A673 (cell line): Measurements from ENCODE around the gene MRPL57. TPM values are rescaled to one million over a fixed set of nuclear protein-coding genes. Genes with fewer than 3 reads are reported as not detected.
"Not testable (repeated sequence)": the region's sequence is repeated elsewhere in the genome, so short reads cannot be mapped to it uniquely, and the experiment has no call there.

Experiments
- BruUV-seq: library from RNA; stranded (reverse); fragments of 400-500 nt; replicated peaks from 2 replicates; lab custom pipeline; 2021; lab: Mats Ljungman, UMichigan
- CTCF ChIA-PET: fragments of 300-600 bp; sonication (Branson Sonifier 250); formaldehyde crosslinking; loops from one replicate; lab custom pipeline; 2022; ENCODE audit warnings: antibody characterized with exemption; lab: Charles Lee
- POLR2A ChIA-PET: fragments of 300-600 bp; sonication (Branson Sonifier 250); formaldehyde crosslinking; loops from one replicate; lab custom pipeline; 2022; ENCODE audit warnings: antibody characterized with exemption; ENCODE audit not compliant: low non-redundant PET; lab: Charles Lee
- DNase-seq: peaks from one replicate; pipeline ENCODE4 v3.0.0-alpha.2; 2015; ENCODE audit warnings: low spot score
- H3K27ac ChIP-seq: fragments of 200-600 bp; sonication (generic); 2 replicates; pipeline ENCODE4 v1.5.1; 2016; ENCODE audit warnings: mixed run types, low read depth, mild to moderate bottlenecking, mixed read lengths, antibody characterized with exemption, low read length; ENCODE audit not compliant: poor library complexity, severe bottlenecking
- H3K27me3 ChIP-seq: fragments of 200-600 bp; sonication (generic); replicated peaks from 2 replicates; pipeline ENCODE4 v1.6.1; 2017; ENCODE audit warnings: mixed run types, low read depth, mild to moderate bottlenecking, mixed read lengths, antibody characterized with exemption, low read length; ENCODE audit not compliant: insufficient read depth, poor library complexity
- H3K36me3 ChIP-seq: fragments of 200-600 bp; sonication (generic); 2 replicates; pipeline ENCODE4 v1.6.1; 2016; ENCODE audit warnings: mixed run types, mild to moderate bottlenecking, mixed read lengths, antibody characterized with exemption, low read length; ENCODE audit not compliant: insufficient read depth, poor library complexity, severe bottlenecking
- H3K4me1 ChIP-seq: fragments of 200-600 bp; sonication (generic); 2 replicates; pipeline ENCODE4 v1.6.1; 2017; ENCODE audit warnings: mixed run types, mild to moderate bottlenecking, mixed read lengths, antibody characterized with exemption, low read length; ENCODE audit not compliant: insufficient read depth, poor library complexity, severe bottlenecking
- H3K4me3 ChIP-seq: fragments of 200-600 bp; sonication (generic); 2 replicates; pipeline ENCODE4 v1.5.1; 2016; ENCODE audit warnings: low read depth, mixed run types, mild to moderate bottlenecking, mixed read lengths, low read length; ENCODE audit not compliant: poor library complexity, severe bottlenecking
- H3K9me3 ChIP-seq: fragments of 200-600 bp; sonication (generic); 2 replicates; pipeline ENCODE4 v1.6.1; 2016; ENCODE audit warnings: mixed run types, low read depth, mild to moderate bottlenecking, mixed read lengths, antibody characterized with exemption, low read length; ENCODE audit not compliant: poor library complexity, severe bottlenecking
- CTCF ChIP-seq: fragments of 300-800, 200-600 bp; sonication (generic); conservative IDR thresholded peaks from 2 replicates; pipeline ENCODE4 v1.5.1; 2017; ENCODE audit warnings: low read depth, mild to moderate bottlenecking, antibody characterized with exemption, low read length, moderate library complexity, mixed read lengths
- EZH2 ChIP-seq: fragments of 200-600 bp; sonication (generic); IDR thresholded peaks from 2 replicates; pipeline ENCODE4 v1.6.1; 2017; ENCODE audit warnings: borderline replicate concordance, low read depth, mild to moderate bottlenecking, mixed read lengths, antibody characterized with exemption, low read length; ENCODE audit not compliant: poor library complexity, severe bottlenecking
- intact Hi-C: fragments of 100-400 bp; cut with micrococcal nuclease; formaldehyde crosslinking; loops from one replicate; pipeline ENCODE4 v1.10.0; 2022; ENCODE audit not compliant: unreplicated experiment
- total RNA-seq: library from RNA; stranded (reverse); gene quantifications from 2 replicates; pipeline ENCODE4 v1.2.3, GENCODE V29; 2021

Gene MRPL57
- total RNA-seq, 1 experiment from 2014 or later: 53.3 TPM

- H3K4me1 ChIP-seq: peaks cover 18% of the 10 kb centered on the region
- no peaks in the 10 kb centered on the region for H3K27me3 ChIP-seq
- TF ChIP-seq CTCF: no peak
- no peak for TF ChIP-seq EZH2
- H3K4me3 ChIP-seq: no peak overlapping the region
- H3K9me3 ChIP-seq: no peaks in the 10 kb centered on the region
- ChIA-PET CTCF (no interaction called here), POLR2A (interaction anchor here (0.7 kb wide), 1 partner anchor 13 kb away, joined by 5 read pairs; no protein-coding TSS in a partner anchor)
- BruUV-seq: no TSS peak
- H3K27ac ChIP-seq: no peak overlapping the region
- no peak for DNase-seq
- intact Hi-C loops: no loop called here
- peaks cover 48% of the 10 kb centered on the region for H3K36me3 ChIP-seq
These were observed 24.1 kb upstream of the MRPL57 start for GRCh38 chr13:21152251-21152899.

- Histone ChIP-seq H3K36me3 (peaks cover 85% of the 10 kb centered on the region), H3K27me3 (no peaks in the 10 kb centered on the region), H3K27ac (no peak overlapping the region), H3K4me1 (no peaks in the 10 kb centered on the region), H3K9me3 (no peaks in the 10 kb centered on the region), H3K4me3 (no peak overlapping the region)
- ChIA-PET POLR2A (no interaction called here), CTCF (no interaction called here)
- DNase-seq: no peak
- intact Hi-C loops: no loop called here
- no TSS peak for BruUV-seq
- TF ChIP-seq EZH2: no peak
- TF ChIP-seq CTCF: no peak
These were observed 11.8 kb upstream of the MRPL57 start for GRCh38 chr13:21164631-21165030.

- H3K27ac ChIP-seq, intact Hi-C loops, CTCF ChIA-PET, DNase-seq, H3K9me3 ChIP-seq, H3K4me3 ChIP-seq, H3K4me1 ChIP-seq, H3K27me3 ChIP-seq, BruUV-seq: not testable (repeated sequence)
- H3K36me3 ChIP-seq: peaks cover 84% of the 10 kb centered on the region
- POLR2A ChIA-PET: interaction anchor here (0.7 to 1.1 kb wide), 2 partner anchors 13 to 404 kb away, joined by 4 to 5 read pairs; no protein-coding TSS in a partner anchor
These were observed 10.9 kb upstream of the MRPL57 start for GRCh38 chr13:21165606-21166005.
